ENCODE data around the gene FOXE1.

DNA sequence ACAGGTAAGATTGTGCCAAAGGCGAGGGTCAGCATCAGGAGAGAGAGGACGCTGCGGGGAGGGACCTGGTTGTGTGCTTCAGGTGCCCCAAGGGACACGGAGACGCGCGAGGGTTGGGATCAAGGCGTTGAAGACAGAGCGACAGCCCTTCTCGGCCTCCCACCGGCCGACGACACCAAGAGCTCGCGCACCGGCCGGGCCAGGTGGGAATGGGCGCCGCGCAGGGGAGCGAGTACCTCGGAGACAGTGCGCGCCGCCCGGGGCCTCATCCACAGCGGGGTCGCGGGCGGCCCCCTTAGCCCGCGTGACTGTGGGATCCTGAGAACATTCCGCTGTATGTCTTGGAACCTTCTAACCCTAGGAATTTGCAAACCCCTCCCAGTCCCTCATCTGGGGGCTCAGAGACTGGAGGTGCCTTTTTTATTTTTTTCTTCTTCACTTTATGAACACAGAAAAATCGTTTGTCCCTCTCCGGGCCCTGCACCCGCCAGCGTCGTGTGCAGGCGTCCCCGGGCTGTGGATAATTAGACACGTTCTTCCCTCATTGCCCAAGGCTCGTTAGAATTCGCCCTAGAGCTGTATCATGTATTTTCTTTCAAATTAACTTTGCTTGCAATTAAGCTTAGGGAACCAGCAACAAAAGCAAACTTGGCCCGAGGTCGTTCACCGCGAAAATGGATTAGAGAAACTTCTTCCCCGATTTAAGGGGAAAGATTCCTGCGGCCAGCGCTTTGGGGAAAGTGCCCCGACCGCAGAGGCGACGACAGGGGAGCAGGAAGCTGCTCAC lies 4.8 kb downstream of the FOXE1 start:
- no peak for TF ChIP-seq RELA (CRISPR knock-in tag; IDR thresholded peaks at IDR 0.05)
- TF ChIP-seq, protein P1, sequence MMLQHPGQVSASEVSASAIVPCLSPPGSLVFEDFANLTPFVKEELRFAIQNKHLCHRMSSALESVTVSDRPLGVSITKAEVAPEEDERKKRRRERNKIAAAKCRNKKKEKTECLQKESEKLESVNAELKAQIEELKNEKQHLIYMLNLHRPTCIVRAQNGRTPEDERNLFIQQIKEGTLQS (CRISPR knock-in tag; IDR thresholded peaks at IDR 0.05), result no peak
- TF ChIP-seq, protein P2, sequence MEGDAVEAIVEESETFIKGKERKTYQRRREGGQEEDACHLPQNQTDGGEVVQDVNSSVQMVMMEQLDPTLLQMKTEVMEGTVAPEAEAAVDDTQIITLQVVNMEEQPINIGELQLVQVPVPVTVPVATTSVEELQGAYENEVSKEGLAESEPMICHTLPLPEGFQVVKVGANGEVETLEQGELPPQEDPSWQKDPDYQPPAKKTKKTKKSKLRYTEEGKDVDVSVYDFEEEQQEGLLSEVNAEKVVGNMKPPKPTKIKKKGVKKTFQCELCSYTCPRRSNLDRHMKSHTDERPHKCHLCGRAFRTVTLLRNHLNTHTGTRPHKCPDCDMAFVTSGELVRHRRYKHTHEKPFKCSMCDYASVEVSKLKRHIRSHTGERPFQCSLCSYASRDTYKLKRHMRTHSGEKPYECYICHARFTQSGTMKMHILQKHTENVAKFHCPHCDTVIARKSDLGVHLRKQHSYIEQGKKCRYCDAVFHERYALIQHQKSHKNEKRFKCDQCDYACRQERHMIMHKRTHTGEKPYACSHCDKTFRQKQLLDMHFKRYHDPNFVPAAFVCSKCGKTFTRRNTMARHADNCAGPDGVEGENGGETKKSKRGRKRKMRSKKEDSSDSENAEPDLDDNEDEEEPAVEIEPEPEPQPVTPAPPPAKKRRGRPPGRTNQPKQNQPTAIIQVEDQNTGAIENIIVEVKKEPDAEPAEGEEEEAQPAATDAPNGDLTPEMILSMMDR (CRISPR knock-in tag; IDR thresholded peaks at IDR 0.05), result no peak
- TF ChIP-seq FOXA1 (IDR thresholded peaks at IDR 0.05), result no peak
- TF ChIP-seq FOXA1 (CRISPR knock-in tag; IDR thresholded peaks at IDR 0.05), result no peak
- TF ChIP-seq MTA3 (CRISPR knock-in tag; IDR thresholded peaks at IDR 0.05), result no peak
- no peak for TF ChIP-seq POLR2AphosphoS5 (IDR thresholded peaks at IDR 0.05; ENCODE audit: low read depth, low read length)
- TF ChIP-seq REL (CRISPR knock-in tag; conservative IDR thresholded peaks at IDR 0.05), result no peak
- TF ChIP-seq ZNF121 (CRISPR knock-in tag; IDR thresholded peaks at IDR 0.05), result no peak
- TF ChIP-seq, protein P3, sequence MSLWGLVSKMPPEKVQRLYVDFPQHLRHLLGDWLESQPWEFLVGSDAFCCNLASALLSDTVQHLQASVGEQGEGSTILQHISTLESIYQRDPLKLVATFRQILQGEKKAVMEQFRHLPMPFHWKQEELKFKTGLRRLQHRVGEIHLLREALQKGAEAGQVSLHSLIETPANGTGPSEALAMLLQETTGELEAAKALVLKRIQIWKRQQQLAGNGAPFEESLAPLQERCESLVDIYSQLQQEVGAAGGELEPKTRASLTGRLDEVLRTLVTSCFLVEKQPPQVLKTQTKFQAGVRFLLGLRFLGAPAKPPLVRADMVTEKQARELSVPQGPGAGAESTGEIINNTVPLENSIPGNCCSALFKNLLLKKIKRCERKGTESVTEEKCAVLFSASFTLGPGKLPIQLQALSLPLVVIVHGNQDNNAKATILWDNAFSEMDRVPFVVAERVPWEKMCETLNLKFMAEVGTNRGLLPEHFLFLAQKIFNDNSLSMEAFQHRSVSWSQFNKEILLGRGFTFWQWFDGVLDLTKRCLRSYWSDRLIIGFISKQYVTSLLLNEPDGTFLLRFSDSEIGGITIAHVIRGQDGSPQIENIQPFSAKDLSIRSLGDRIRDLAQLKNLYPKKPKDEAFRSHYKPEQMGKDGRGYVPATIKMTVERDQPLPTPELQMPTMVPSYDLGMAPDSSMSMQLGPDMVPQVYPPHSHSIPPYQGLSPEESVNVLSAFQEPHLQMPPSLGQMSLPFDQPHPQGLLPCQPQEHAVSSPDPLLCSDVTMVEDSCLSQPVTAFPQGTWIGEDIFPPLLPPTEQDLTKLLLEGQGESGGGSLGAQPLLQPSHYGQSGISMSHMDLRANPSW (CRISPR knock-in tag; IDR thresholded peaks at IDR 0.05; ENCODE audit: borderline replicate concordance), result no peak
- TF ChIP-seq TARDBP (CRISPR knock-in tag; IDR thresholded peaks at IDR 0.05), result no peak
- TF ChIP-seq ZNF563 (CRISPR knock-in tag; IDR thresholded peaks at IDR 0.05), result no peak
- TF ChIP-seq ZNF30 (CRISPR knock-in tag; IDR thresholded peaks at IDR 0.05), result no peak
- TF ChIP-seq, protein P4, sequence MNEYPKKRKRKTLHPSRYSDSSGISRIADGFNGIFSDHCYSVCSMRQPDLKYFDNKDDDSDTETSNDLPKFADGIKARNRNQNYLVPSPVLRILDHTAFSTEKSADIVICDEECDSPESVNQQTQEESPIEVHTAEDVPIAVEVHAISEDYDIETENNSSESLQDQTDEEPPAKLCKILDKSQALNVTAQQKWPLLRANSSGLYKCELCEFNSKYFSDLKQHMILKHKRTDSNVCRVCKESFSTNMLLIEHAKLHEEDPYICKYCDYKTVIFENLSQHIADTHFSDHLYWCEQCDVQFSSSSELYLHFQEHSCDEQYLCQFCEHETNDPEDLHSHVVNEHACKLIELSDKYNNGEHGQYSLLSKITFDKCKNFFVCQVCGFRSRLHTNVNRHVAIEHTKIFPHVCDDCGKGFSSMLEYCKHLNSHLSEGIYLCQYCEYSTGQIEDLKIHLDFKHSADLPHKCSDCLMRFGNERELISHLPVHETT (CRISPR knock-in tag; conservative IDR thresholded peaks at IDR 0.05), result no peak
